Measurements from ENCODE around the gene DUSP21. TPM values are rescaled to one million over a fixed set of nuclear protein-coding genes. Genes with fewer than 3 reads are reported as not detected.
"Not testable (repeated sequence)": the region's sequence is repeated elsewhere in the genome, so short reads cannot be mapped to it uniquely, and the experiment has no call there.

DUSP21 gene
- total and polyA plus RNA-seq, 2 donors (not counting 3 experiments of a cell fraction or from before 2014, with no cell fraction given): not detected

GRCh38 chrX:44889824-44890223 is 46.0 kb downstream of the DUSP21 start:
- CTCF ChIA-PET: interaction anchor here (0.6 kb wide), 1 partner anchor 939 kb away, joined by 4 read pairs; no protein-coding TSS in a partner anchor
- dilution Hi-C loops (cut with MboI; ENCODE audit: extremely low pct_ligation_motif_present, low sequenced_read_pairs): no loop called here
- no peak overlapping the region for H3K9ac ChIP-seq (replicated peaks; ENCODE audit: extremely low read depth, insufficient read depth, low read length)
- no peak overlapping the region for H3K27ac ChIP-seq (ENCODE audit: insufficient read depth, low read depth, low read length)
- H3K27me3 ChIP-seq (ENCODE audit: control insufficient read depth in 2 of 2, insufficient read depth in 2 of 2, low read length in 2 of 2): no peaks in the 10 kb centered on the region
- no peak for FAIRE-seq
- no peaks in the 10 kb centered on the region for H3K9me3 ChIP-seq (replicated peaks; ENCODE audit: control insufficient read depth, insufficient read depth, low read length)
- no peak overlapping the region for H3K4me3 ChIP-seq (replicated peaks in 1 of 3; ENCODE audit: insufficient read depth in 1 of 3, low read depth in 1 of 3, low read length in 3 of 3)
- no peak for TF ChIP-seq MAX (IDR thresholded peaks at IDR 0.05; ENCODE audit: insufficient read depth, insufficient read length)
- H3K36me3 ChIP-seq (ENCODE audit: control insufficient read depth in 2 of 2, extremely low read depth in 1 of 2, insufficient read depth in 2 of 2, low read length in 2 of 2): no peaks in the 10 kb centered on the region
- no peaks in the 10 kb centered on the region for H3K9me1 ChIP-seq (replicated peaks; ENCODE audit: control insufficient read depth, extremely low read depth, insufficient read depth, low read length)
- peaks cover 82% of the 10 kb centered on the region for H3K79me2 ChIP-seq (ENCODE audit: control insufficient read depth, insufficient read depth, low read length)
- H2AFZ ChIP-seq (ENCODE audit: low read depth, low read length): no peak overlapping the region
- intact Hi-C loops (cut with micrococcal nuclease): loop anchor here (5.0 kb wide), 1 partner anchor 907 kb away; no protein-coding TSS in a partner anchor
- no peak overlapping the region for H3K4me2 ChIP-seq (ENCODE audit: insufficient read depth, low read length)
- BruUV-seq (replicated peaks): no TSS peak
- DNase-seq (ENCODE audit: low read depth, low spot score): no peak
- H3K4me1 ChIP-seq (ENCODE audit: control insufficient read depth, extremely low read depth, insufficient read depth, low read length): peaks cover 2% of the 10 kb centered on the region
- peaks cover 2% of the 10 kb centered on the region for H4K20me1 ChIP-seq (replicated peaks; ENCODE audit: control insufficient read depth, extremely low read depth, insufficient read depth, low read length)
- POLR2A ChIA-PET: no interaction called here

GRCh38 chrX:44890247-44890646 is 46.4 kb downstream of the DUSP21 start:
- no peak overlapping the region for H3K9ac ChIP-seq (replicated peaks; ENCODE audit: extremely low read depth, insufficient read depth, low read length)
- TF ChIP-seq GATA2 (IDR thresholded peaks at IDR 0.05; ENCODE audit: insufficient read depth, insufficient read length, low read depth, low read length): no peak
- no peak for TF ChIP-seq EZH2 (IDR thresholded peaks at IDR 0.05; ENCODE audit: borderline replicate concordance, low read depth, low read length, severe bottlenecking)
- no peak for TF ChIP-seq POLR2AphosphoS5 (IDR thresholded peaks at IDR 0.05; ENCODE audit: insufficient read depth, low read depth, low read length)
- TF ChIP-seq MAX (IDR thresholded peaks at IDR 0.05; ENCODE audit: insufficient read depth, insufficient read length): no peak
- TF ChIP-seq JUN (IDR thresholded peaks at IDR 0.05; ENCODE audit: borderline replicate concordance, insufficient read depth, insufficient read length, low read depth): no peak
- no peak for TF ChIP-seq POLR2A (IDR thresholded peaks at IDR 0.05; ENCODE audit: low read depth, low read length)
- peaks cover 2% of the 10 kb centered on the region for H4K20me1 ChIP-seq (replicated peaks; ENCODE audit: control insufficient read depth, extremely low read depth, insufficient read depth, low read length)
- ChIA-PET POLR2A (no interaction called here), CTCF (interaction anchor here (0.6 kb wide), 2 partner anchors 111 to 940 kb away, joined by 3 to 4 read pairs; no protein-coding TSS in a partner anchor)
- intact Hi-C loops (cut with micrococcal nuclease) (no loop called here), dilution Hi-C loops (cut with MboI; ENCODE audit: extremely low pct_ligation_motif_present, low sequenced_read_pairs) (no loop called here)
- H2AFZ ChIP-seq (ENCODE audit: low read depth, low read length): no peak overlapping the region
- no peaks in the 10 kb centered on the region for H3K9me3 ChIP-seq (replicated peaks; ENCODE audit: control insufficient read depth, insufficient read depth, low read length)
- H3K4me1 ChIP-seq (ENCODE audit: control insufficient read depth, extremely low read depth, insufficient read depth, low read length): peaks cover 2% of the 10 kb centered on the region
- no peak for FAIRE-seq
- H3K27ac ChIP-seq (ENCODE audit: insufficient read depth, low read depth, low read length): no peak overlapping the region
- H3K79me2 ChIP-seq (ENCODE audit: control insufficient read depth, insufficient read depth, low read length): peaks cover 80% of the 10 kb centered on the region
- DNase-seq (ENCODE audit: low read depth, low spot score): peak; percentile 43
- no peaks in the 10 kb centered on the region for H3K9me1 ChIP-seq (replicated peaks; ENCODE audit: control insufficient read depth, extremely low read depth, insufficient read depth, low read length)
- H3K4me2 ChIP-seq (ENCODE audit: insufficient read depth, low read length): no peak overlapping the region
- no peaks in the 10 kb centered on the region for H3K36me3 ChIP-seq (ENCODE audit: control insufficient read depth in 2 of 2, extremely low read depth in 1 of 2, insufficient read depth in 2 of 2, low read length in 2 of 2)
- H3K27me3 ChIP-seq (ENCODE audit: control insufficient read depth in 2 of 2, insufficient read depth in 2 of 2, low read length in 2 of 2): no peaks in the 10 kb centered on the region
- H3K4me3 ChIP-seq (replicated peaks in 1 of 3; ENCODE audit: insufficient read depth in 1 of 3, low read depth in 1 of 3, low read length in 3 of 3): no peak overlapping the region
- no TSS peak for BruUV-seq (replicated peaks)

- dilution Hi-C loops (cut with MboI; ENCODE audit: extremely low pct_ligation_motif_present, low sequenced_read_pairs); POLR2A ChIA-PET; H3K27me3 ChIP-seq (ENCODE audit: control insufficient read depth in 2 of 2, insufficient read depth in 2 of 2, low read length in 2 of 2); DNase-seq (ENCODE audit: low read depth, low spot score); H3K4me3 ChIP-seq (replicated peaks in 1 of 3; ENCODE audit: insufficient read depth in 1 of 3, low read depth in 1 of 3, low read length in 3 of 3); H4K20me1 ChIP-seq (replicated peaks; ENCODE audit: control insufficient read depth, extremely low read depth, insufficient read depth, low read length); H2AFZ ChIP-seq (ENCODE audit: low read depth, low read length); H3K9me1 ChIP-seq (replicated peaks; ENCODE audit: control insufficient read depth, extremely low read depth, insufficient read depth, low read length); H3K4me1 ChIP-seq (ENCODE audit: control insufficient read depth, extremely low read depth, insufficient read depth, low read length); H3K9me3 ChIP-seq (replicated peaks; ENCODE audit: control insufficient read depth, insufficient read depth, low read length); H3K4me2 ChIP-seq (ENCODE audit: insufficient read depth, low read length); H3K36me3 ChIP-seq (ENCODE audit: control insufficient read depth in 2 of 2, extremely low read depth in 1 of 2, insufficient read depth in 2 of 2, low read length in 2 of 2); H3K27ac ChIP-seq (ENCODE audit: insufficient read depth, low read depth, low read length); intact Hi-C loops (cut with micrococcal nuclease); H3K9ac ChIP-seq (replicated peaks; ENCODE audit: extremely low read depth, insufficient read depth, low read length); FAIRE-seq; BruUV-seq (replicated peaks): not testable (repeated sequence)
- CTCF ChIA-PET: interaction anchor here (0.6 kb wide), 1 partner anchor 110 kb away, joined by 3 read pairs; no protein-coding TSS in a partner anchor
- H3K79me2 ChIP-seq (ENCODE audit: control insufficient read depth, insufficient read depth, low read length): peaks cover 82% of the 10 kb centered on the region
These were observed 46.9 kb downstream of the DUSP21 start for GRCh38 chrX:44890687-44891086.
